K562 (cell line): ENCODE measurements around the gene SYS1. TPM values are rescaled to one million over a fixed set of nuclear protein-coding genes. Genes with fewer than 3 reads are reported as not detected.
A peak's percentile ranks its signal among the peaks of the same experiment; 100 is the strongest.

ENCODE experiments used
- EHMT2 ChIP-seq: fragments of 450-650 bp; IDR thresholded peaks from 2 replicates; pipeline ENCODE4 v1.6.1; 2018; ENCODE audit warnings: antibody characterized with exemption
- STAT5B ChIP-seq: fragments of 250-450 bp; sonication (Bioruptor Pico); IDR thresholded peaks from 2 replicates; pipeline ENCODE4 v1.8.0; 2021; ENCODE audit warnings: mild to moderate bottlenecking, inconsistent platforms
- ZBTB40 ChIP-seq, 2 experiments: fragments of 450-650 bp in 1 of 2; sonication (generic) in 1 of 2; formaldehyde crosslinking in 1 of 2; IDR thresholded peaks; 2 replicates each; pipeline versions ENCODE4 v1.7.1 to v1.9.0; 2016 to 2022; ENCODE audit warnings: inconsistent platforms in 1 of 2, mild to moderate bottlenecking in 1 of 2, missing genetic modification reagents in 1 of 2
- ZNF354B ChIP-seq: fragments of 250-450 bp; sonication (Bioruptor Pico); IDR thresholded peaks from 2 replicates; pipeline ENCODE4 v1.4.0; 2020
- ZNF830 ChIP-seq: fragments of 250-450 bp; sonication (Bioruptor Pico); IDR thresholded peaks from 2 replicates; pipeline ENCODE4 v1.5.0; 2021; ENCODE audit warnings: mild to moderate bottlenecking
- polyA plus RNA-seq, 8 experiments: library from polyadenylated mRNA; depleted of rRNA in 4 of 8; stranded (reverse) in 5 of 8; unstranded in 3 of 8; fragments of >200 nt; fragmentation: Nextera tagmentation in 2 of 8; fragmentation: Illumina TruSeq in 1 of 8; extraction: Ambion mirVana in 2 of 8; extraction: Trizol in 1 of 8; gene quantifications; 2 replicates each; pipeline versions ENCODE4 v1.2.1 to v1.2.3, GENCODE V29; 2011 to 2014; ENCODE audit warnings: inconsistent platforms in 1 of 8, missing spikeins in 1 of 8
- total RNA-seq, 7 experiments: library from RNA; depleted of rRNA in 6 of 7; stranded (reverse); fragments of >200 nt in 6 of 7; fragmentation: Illumina TruSeq in 2 of 7; extraction: Trizol in 2 of 7; gene quantifications; 2 replicates each; pipeline versions ENCODE4 v1.2.1 to v1.2.3, GENCODE V29; 2011 to 2021; ENCODE audit warnings: low replicate concordance in 1 of 7
- TF ChIP-seq, protein P1 (sequence below): fragments of 250-450 bp; sonication (Bioruptor Pico); IDR thresholded peaks from 2 replicates; pipeline ENCODE4 v1.8.0; 2022; ENCODE audit warnings: inconsistent platforms, mild to moderate bottlenecking, moderate library complexity, borderline replicate concordance

The SYS1 gene
- total and polyA plus RNA-seq, 9 of the 15 experiments (the other 6 are each of a cell fraction or from before 2014, with no cell fraction given) = 11.1 to 25.2 (median 17.5) TPM

- TF ChIP-seq ZBTB40 (IDR thresholded peaks at IDR 0.05) (0 out of 2 replicates have a peak, but pooled peaks have one; percentile 28), ZBTB40 (CRISPR knock-in tag; IDR thresholded peaks at IDR 0.05) (no peak), EHMT2 (no peak), ZNF830 (CRISPR knock-in tag) (no peak), ZNF354B (CRISPR knock-in tag) (no peak), STAT5B (no peak)
- TF ChIP-seq, protein P1, sequence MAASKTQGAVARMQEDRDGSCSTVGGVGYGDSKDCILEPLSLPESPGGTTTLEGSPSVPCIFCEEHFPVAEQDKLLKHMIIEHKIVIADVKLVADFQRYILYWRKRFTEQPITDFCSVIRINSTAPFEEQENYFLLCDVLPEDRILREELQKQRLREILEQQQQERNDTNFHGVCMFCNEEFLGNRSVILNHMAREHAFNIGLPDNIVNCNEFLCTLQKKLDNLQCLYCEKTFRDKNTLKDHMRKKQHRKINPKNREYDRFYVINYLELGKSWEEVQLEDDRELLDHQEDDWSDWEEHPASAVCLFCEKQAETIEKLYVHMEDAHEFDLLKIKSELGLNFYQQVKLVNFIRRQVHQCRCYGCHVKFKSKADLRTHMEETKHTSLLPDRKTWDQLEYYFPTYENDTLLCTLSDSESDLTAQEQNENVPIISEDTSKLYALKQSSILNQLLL = no peak
These were observed 42.8 kb downstream of the SYS1 start (continued) for GRCh38 chr20:45405571-45406259.
